GM23338 (cell line): ENCODE results near the gene UIMC1. TPM values are rescaled to one million over a fixed set of nuclear protein-coding genes. Genes with fewer than 3 reads are reported as not detected.

Experiments used
- ATAC-seq: fragments of 200-7000 bp; cut with Tn5 transposase; 3 replicates; pipeline ENCODE4 v1.9.1; 2020
- DNase-seq: peaks from one replicate; pipeline ENCODE4 v3.0.0-alpha.2; 2015; ENCODE audit warnings: low spot score
- H2AFZ ChIP-seq: fragments of 200-600 bp; sonication (generic); 2 replicates; pipeline ENCODE4 v1.8.0; 2016; ENCODE audit warnings: antibody characterized with exemption, mild to moderate bottlenecking, moderate library complexity
- H3F3A ChIP-seq: fragments of 200-600 bp; sonication (generic); replicated peaks from 2 replicates; pipeline ENCODE4 v1.8.0; 2017; ENCODE audit warnings: antibody characterized with exemption, mixed run types, low read depth
- H3K27ac ChIP-seq: fragments of 200-600 bp; sonication (generic); 2 replicates; pipeline ENCODE4 v1.6.1; 2016; ENCODE audit warnings: low read depth
- H3K27me3 ChIP-seq: fragments of 200-600 bp; sonication (generic); 2 replicates; pipeline ENCODE4 v1.8.0; 2016; ENCODE audit warnings: mild to moderate bottlenecking, mixed run types, moderate library complexity; ENCODE audit not compliant: insufficient read depth
- H3K36me3 ChIP-seq: fragments of 200-600 bp; sonication (generic); 2 replicates; pipeline ENCODE4 v1.8.0; 2016; ENCODE audit warnings: mild to moderate bottlenecking; ENCODE audit not compliant: insufficient read depth
- H3K4me1 ChIP-seq: fragments of 200-600 bp; sonication (generic); 2 replicates; pipeline ENCODE4 v1.8.0; 2016; ENCODE audit warnings: mild to moderate bottlenecking, moderate library complexity; ENCODE audit not compliant: insufficient read depth
- H3K4me2 ChIP-seq: fragments of 200-600 bp; sonication (generic); 2 replicates; pipeline ENCODE4 v1.7.1; 2017; ENCODE audit warnings: mixed run types
- H3K4me3 ChIP-seq: fragments of 200-600 bp; sonication (generic); 2 replicates; pipeline ENCODE4 v1.6.1; 2016; ENCODE audit warnings: mixed run types
- H3K79me2 ChIP-seq: fragments of 200-600 bp; sonication (generic); replicated peaks from 2 replicates; pipeline ENCODE4 v1.8.0; 2017; ENCODE audit warnings: mild to moderate bottlenecking; ENCODE audit not compliant: insufficient read depth
- H3K9me2 ChIP-seq: fragments of 200-600 bp; sonication (generic); 2 replicates; pipeline ENCODE4 v1.8.0; 2017; ENCODE audit not compliant: insufficient read depth
- H4K20me1 ChIP-seq: fragments of 200-600 bp; sonication (generic); replicated peaks from 2 replicates; pipeline ENCODE4 v1.8.0; 2017; ENCODE audit warnings: mild to moderate bottlenecking; ENCODE audit not compliant: insufficient read depth
- H3K27ac Mint-ChIP-seq: 2 replicates; pipeline ENCODE4 v1.8.0; 2020; ENCODE audit warnings: inconsistent platforms, mild to moderate bottlenecking, moderate library complexity, mixed read lengths
- H3K27me3 Mint-ChIP-seq: 3 replicates; pipeline ENCODE4 v1.8.0; 2022; ENCODE audit warnings: low read depth, mild to moderate bottlenecking, moderate library complexity, mixed read lengths, inconsistent platforms; ENCODE audit not compliant: insufficient read depth, poor library complexity
- H3K36me3 Mint-ChIP-seq: 3 replicates; pipeline ENCODE4 v1.8.0; 2021; ENCODE audit warnings: low read depth, mild to moderate bottlenecking, inconsistent platforms, moderate library complexity, mixed read lengths
- H3K4me1 Mint-ChIP-seq: 3 replicates; pipeline ENCODE4 v1.8.0; 2020; ENCODE audit warnings: mild to moderate bottlenecking, inconsistent platforms, mixed read lengths
- H3K4me3 Mint-ChIP-seq: 3 replicates; pipeline ENCODE4 v1.8.0; 2021; ENCODE audit warnings: moderate library complexity, mild to moderate bottlenecking, inconsistent platforms, mixed read lengths
- H3K9me3 Mint-ChIP-seq: 3 replicates; pipeline ENCODE4 v1.8.0; 2020; ENCODE audit warnings: moderate library complexity, mild to moderate bottlenecking, inconsistent platforms, mixed read lengths
- CREB1 ChIP-seq: fragments of 250-450 bp; sonication (Bioruptor Pico); IDR thresholded peaks from 2 replicates; pipeline ENCODE4 v1.5.0; 2020; ENCODE audit warnings: low read depth, mild to moderate bottlenecking, moderate library complexity
- ETS1 ChIP-seq: IDR thresholded peaks from 2 replicates; pipeline ENCODE4 v1.6.1; 2016; ENCODE audit warnings: antibody characterized with exemption
- POLR2AphosphoS5 ChIP-seq: IDR thresholded peaks from 2 replicates; pipeline ENCODE4 v1.6.1; 2016; ENCODE audit warnings: antibody characterized with exemption, low read depth
- REST ChIP-seq: IDR thresholded peaks from one replicate; pipeline ENCODE4 v1.6.1; 2018; ENCODE audit warnings: antibody characterized with exemption; ENCODE audit not compliant: unreplicated experiment
- ZNF114 ChIP-seq: fragments of 250-450 bp; sonication (Bioruptor Pico); IDR thresholded peaks from 2 replicates; pipeline ENCODE4 v1.5.0; 2020; ENCODE audit warnings: mild to moderate bottlenecking, moderate library complexity
- ZNF331 ChIP-seq: fragments of 250-450 bp; sonication (Bioruptor Pico); IDR thresholded peaks from 2 replicates; pipeline ENCODE4 v1.5.0; 2020; ENCODE audit warnings: low read depth, mild to moderate bottlenecking, moderate library complexity
- polyA plus RNA-seq: library from polyadenylated mRNA; unstranded; fragments of >200 nt; fragmentation: Nextera tagmentation; extraction: Ambion mirVana; gene quantifications from 2 replicates; pipeline ENCODE4 v1.2.1, GENCODE V29; 2016
- total RNA-seq: library from RNA; depleted of rRNA; stranded (reverse); fragments of >200 nt; shearing (Covaris generic); gene quantifications from 2 replicates; pipeline ENCODE4 v1.2.3, GENCODE V29; 2014

The UIMC1 gene
- total and polyA plus RNA-seq, 2 experiments from 2014 or later, result 36.4 to 40.1 TPM

GRCh38 chr5:176874198-176874780 lies 132.3 kb downstream of the UIMC1 start:
- Histone ChIP-seq H3F3A (no peaks in the 10 kb centered on the region), H3K27me3 (no peaks in the 10 kb centered on the region)

More at GRCh38 chr5:176874198-176874780, 132.3 kb downstream of the UIMC1 start:
- Histone ChIP-seq H3K27ac (no peak overlapping the region), H3K36me3 (no peaks in the 10 kb centered on the region), H3K4me2 (no peak overlapping the region), H2AFZ (no peak overlapping the region), H3K4me1 (no peaks in the 10 kb centered on the region), H4K20me1 (no peaks in the 10 kb centered on the region), H3K9me2 (no peaks in the 10 kb centered on the region), H3K4me3 (no peak overlapping the region), H3K79me2 (no peaks in the 10 kb centered on the region)
- ATAC-seq, result no peak
- Mint-ChIP-seq H3K9me3 (no peaks in the 10 kb centered on the region; the same call in 2 of the 3 replicates), H3K27me3 (peaks cover 14% of the 10 kb centered on the region), H3K36me3 (no peaks in the 10 kb centered on the region), H3K4me1 (peaks cover 9% of the 10 kb centered on the region; the same call in 2 of the 3 replicates), H3K4me3 (no peak overlapping the region), H3K27ac (no peak overlapping the region)
- no peak for DNase-seq
- TF ChIP-seq CREB1 (CRISPR knock-in tag) (no peak), ZNF331 (CRISPR knock-in tag) (no peak), REST (no peak), ETS1 (no peak), POLR2AphosphoS5 (no peak), ZNF114 (CRISPR knock-in tag) (no peak)
